GM19193 (cell line): ENCODE measurements around the gene CXCL13.

Experiments
- POLR2A ChIP-seq: IDR thresholded peaks from 4 replicates; pipeline ENCODE4 v1.6.1; 2011; ENCODE audit not compliant: insufficient read depth, insufficient read length; ENCODE audit errors: extremely low read depth

Gene CXCL13

GRCh38 chr4:77600521-77601451 lies 4.8 kb upstream of the CXCL13 start:
- no peak for TF ChIP-seq POLR2A

GRCh38 chr4:77601614-77602187 lies 3.9 kb upstream of the CXCL13 start:
- TF ChIP-seq POLR2A, result no peak

- TF ChIP-seq POLR2A, result no peak
Measured at GRCh38 chr4:77613267-77613666, 7.6 kb downstream of the CXCL13 start.

- no peak for TF ChIP-seq POLR2A
Measured at GRCh38 chr4:77615153-77615552, 9.5 kb downstream of the CXCL13 start.

- TF ChIP-seq POLR2A, result no peak
Measured at GRCh38 chr4:77617203-77617602, 11.6 kb downstream of the CXCL13 start.

GRCh38 chr4:77618383-77619241 lies 13.0 kb downstream of the CXCL13 start:
- no peak for TF ChIP-seq POLR2A

GRCh38 chr4:77619408-77619807 lies 13.8 kb downstream of the CXCL13 start:
- no peak for TF ChIP-seq POLR2A

- no peak for TF ChIP-seq POLR2A
Measured at GRCh38 chr4:77621254-77621653, 15.6 kb downstream of the CXCL13 start.

- no peak for TF ChIP-seq POLR2A
Measured at GRCh38 chr4:77623091-77623490, 17.5 kb downstream of the CXCL13 start.

- no peak for TF ChIP-seq POLR2A
Measured at GRCh38 chr4:77624213-77624612, 18.6 kb downstream of the CXCL13 start.

- TF ChIP-seq POLR2A, result no peak
Measured at GRCh38 chr4:77625485-77625884, 19.9 kb downstream of the CXCL13 start.

- TF ChIP-seq POLR2A, result no peak
Measured at GRCh38 chr4:77629885-77630284, 24.3 kb downstream of the CXCL13 start.

- no peak for TF ChIP-seq POLR2A
Measured at GRCh38 chr4:77631276-77631675, 25.7 kb downstream of the CXCL13 start.

- TF ChIP-seq POLR2A, result no peak
Measured at GRCh38 chr4:77634132-77634785, 28.6 kb downstream of the CXCL13 start.

- no peak for TF ChIP-seq POLR2A
Measured at GRCh38 chr4:77635246-77635645, 29.6 kb downstream of the CXCL13 start.
